Loucy (cell line): ENCODE results near the gene CTRL.

Experiments used
- H2AFZ ChIP-seq: fragments of 200-600 bp; sonication (generic); 2 replicates; pipeline ENCODE4 v1.6.0; 2016; ENCODE audit warnings: antibody characterized with exemption, mild to moderate bottlenecking, low read length, moderate library complexity
- H3F3A ChIP-seq: fragments of 200-600 bp; 2 replicates; pipeline ENCODE4 v1.6.0; 2016; ENCODE audit warnings: antibody characterized with exemption, low read depth, mild to moderate bottlenecking
- H3K27me3 ChIP-seq: fragments of 200-600 bp; sonication (generic); 2 replicates; pipeline ENCODE4 v1.6.1; 2014; ENCODE audit warnings: low read length, mild to moderate bottlenecking; ENCODE audit not compliant: insufficient read depth, poor library complexity, severe bottlenecking
- H3K36me3 ChIP-seq: fragments of 200-600 bp; sonication (generic); 2 replicates; pipeline ENCODE4 v1.6.1; 2016; ENCODE audit warnings: low read length; ENCODE audit not compliant: insufficient read depth
- H3K4me1 ChIP-seq: fragments of 200-600 bp; sonication (generic); 2 replicates; pipeline ENCODE4 v1.5.1; 2014; ENCODE audit warnings: low read length, mild to moderate bottlenecking; ENCODE audit not compliant: insufficient read depth, poor library complexity, severe bottlenecking
- H3K4me2 ChIP-seq: fragments of 200-600 bp; sonication (generic); 2 replicates; pipeline ENCODE4 v1.6.0; 2014; ENCODE audit warnings: antibody characterized with exemption, low read length, low read depth, mild to moderate bottlenecking; ENCODE audit not compliant: poor library complexity, severe bottlenecking
- H3K4me3 ChIP-seq: fragments of 200-600 bp; sonication (generic); 2 replicates; pipeline ENCODE4 v1.5.1; 2014; ENCODE audit warnings: low read length, mild to moderate bottlenecking, mixed read lengths; ENCODE audit not compliant: poor library complexity, severe bottlenecking
- H3K79me2 ChIP-seq: fragments of 200-600 bp; sonication (generic); 2 replicates; pipeline ENCODE4 v1.6.1; 2014; ENCODE audit warnings: low read length; ENCODE audit not compliant: insufficient read depth
- H3K9ac ChIP-seq: fragments of 200-600 bp; sonication (generic); 2 replicates; pipeline ENCODE4 v1.6.0; 2014; ENCODE audit warnings: mild to moderate bottlenecking, low read depth, low read length, moderate library complexity; ENCODE audit not compliant: poor library complexity, severe bottlenecking
- H3K9me2 ChIP-seq: fragments of 200-600 bp; sonication (generic); replicated peaks from 2 replicates; pipeline ENCODE4 v1.6.1; 2016; ENCODE audit warnings: low read depth, low read length, mixed read lengths
- H3K9me3 ChIP-seq: fragments of 200-600 bp; sonication (generic); 2 replicates; pipeline ENCODE4 v1.6.1; 2014; ENCODE audit warnings: mild to moderate bottlenecking, antibody characterized with exemption, low read length, low read depth; ENCODE audit not compliant: insufficient read depth
- H4K20me1 ChIP-seq: fragments of 200-600 bp; sonication (generic); 2 replicates; pipeline ENCODE4 v1.6.0; 2014; ENCODE audit warnings: antibody characterized with exemption, low read length, mild to moderate bottlenecking; ENCODE audit not compliant: insufficient read depth, poor library complexity, severe bottlenecking
- EZH2phosphoT487 ChIP-seq: fragments of 200-600 bp; IDR thresholded peaks from 2 replicates; pipeline ENCODE4 v1.6.1; 2018; ENCODE audit warnings: antibody characterized with exemption, mild to moderate bottlenecking, moderate library complexity, borderline replicate concordance
- TF ChIP-seq, protein P1 (sequence below): fragments of 200-600 bp; sonication (generic); conservative IDR thresholded peaks from 2 replicates; pipeline ENCODE4 v1.5.1; 2014; ENCODE audit warnings: mild to moderate bottlenecking, antibody characterized with exemption, low read length

Gene CTRL

DNA sequence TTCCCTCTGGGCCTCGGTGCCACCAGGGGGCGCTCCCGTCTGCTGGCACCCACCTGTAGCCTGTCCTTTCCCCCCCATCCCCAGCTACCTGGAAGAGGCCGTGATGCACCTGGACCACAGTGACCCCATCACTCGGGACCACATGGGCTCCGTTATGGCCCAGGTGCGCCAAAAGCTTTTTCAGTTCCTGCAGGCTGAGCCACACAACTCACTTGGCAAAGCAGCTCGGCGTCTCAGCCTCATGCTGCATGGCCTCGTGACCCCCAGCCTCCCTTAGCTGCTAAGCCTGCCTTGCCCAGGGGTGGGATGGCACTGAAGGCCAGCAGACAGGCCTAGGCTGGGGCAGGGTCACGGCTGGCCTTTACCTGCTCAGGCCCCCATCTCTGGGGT is 47.8 kb downstream of the CTRL start:
- H3K27me3 ChIP-seq = no peaks in the 10 kb centered on the region
- H3F3A ChIP-seq = no peaks in the 10 kb centered on the region
- no peaks in the 10 kb centered on the region for H3K9me2 ChIP-seq
- no peak overlapping the region for H3K9ac ChIP-seq
- no peak overlapping the region for H3K4me3 ChIP-seq
- no peaks in the 10 kb centered on the region for H3K9me3 ChIP-seq
- H3K4me2 ChIP-seq = no peak overlapping the region
- H3K4me1 ChIP-seq = no peaks in the 10 kb centered on the region
- H3K36me3 ChIP-seq = peaks cover 76% of the 10 kb centered on the region; the same call in 1 of the 2 replicates
- no peaks in the 10 kb centered on the region for H4K20me1 ChIP-seq
- no peaks in the 10 kb centered on the region for H3K79me2 ChIP-seq
- TF ChIP-seq, protein P1, sequence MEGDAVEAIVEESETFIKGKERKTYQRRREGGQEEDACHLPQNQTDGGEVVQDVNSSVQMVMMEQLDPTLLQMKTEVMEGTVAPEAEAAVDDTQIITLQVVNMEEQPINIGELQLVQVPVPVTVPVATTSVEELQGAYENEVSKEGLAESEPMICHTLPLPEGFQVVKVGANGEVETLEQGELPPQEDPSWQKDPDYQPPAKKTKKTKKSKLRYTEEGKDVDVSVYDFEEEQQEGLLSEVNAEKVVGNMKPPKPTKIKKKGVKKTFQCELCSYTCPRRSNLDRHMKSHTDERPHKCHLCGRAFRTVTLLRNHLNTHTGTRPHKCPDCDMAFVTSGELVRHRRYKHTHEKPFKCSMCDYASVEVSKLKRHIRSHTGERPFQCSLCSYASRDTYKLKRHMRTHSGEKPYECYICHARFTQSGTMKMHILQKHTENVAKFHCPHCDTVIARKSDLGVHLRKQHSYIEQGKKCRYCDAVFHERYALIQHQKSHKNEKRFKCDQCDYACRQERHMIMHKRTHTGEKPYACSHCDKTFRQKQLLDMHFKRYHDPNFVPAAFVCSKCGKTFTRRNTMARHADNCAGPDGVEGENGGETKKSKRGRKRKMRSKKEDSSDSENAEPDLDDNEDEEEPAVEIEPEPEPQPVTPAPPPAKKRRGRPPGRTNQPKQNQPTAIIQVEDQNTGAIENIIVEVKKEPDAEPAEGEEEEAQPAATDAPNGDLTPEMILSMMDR = peak; percentile 88
- TF ChIP-seq EZH2phosphoT487 = no peak
- no peak overlapping the region for H2AFZ ChIP-seq

- Histone ChIP-seq H3K9ac (no peak overlapping the region), H3K4me2 (no peak overlapping the region), H3K36me3 (peaks cover 82% of the 10 kb centered on the region; the same call in 1 of the 2 replicates), H3K4me3 (no peak overlapping the region), H3K79me2 (no peaks in the 10 kb centered on the region), H3K4me1 (no peaks in the 10 kb centered on the region), H2AFZ (no peak overlapping the region), H3K9me2 (no peaks in the 10 kb centered on the region), H3K27me3 (no peaks in the 10 kb centered on the region), H3F3A (no peaks in the 10 kb centered on the region), H3K9me3 (no peaks in the 10 kb centered on the region), H4K20me1 (no peaks in the 10 kb centered on the region)
- TF ChIP-seq, protein P1 = no peak
- no peak for TF ChIP-seq EZH2phosphoT487
Observed at GRCh38 chr16:67883146-67883871, 48.4 kb downstream of the CTRL start.

- Histone ChIP-seq H3K27me3 (no peaks in the 10 kb centered on the region), H2AFZ (no peak overlapping the region), H3K36me3 (peaks cover 89% of the 10 kb centered on the region; the same call in 1 of the 2 replicates), H3K9me3 (no peaks in the 10 kb centered on the region), H3K4me2 (no peak overlapping the region), H3F3A (no peaks in the 10 kb centered on the region), H3K79me2 (no peaks in the 10 kb centered on the region; the same call in 1 of the 2 replicates), H3K9me2 (no peaks in the 10 kb centered on the region), H3K4me3 (no peak overlapping the region), H3K9ac (no peak overlapping the region), H4K20me1 (no peaks in the 10 kb centered on the region), H3K4me1 (no peaks in the 10 kb centered on the region)
- no peak for TF ChIP-seq EZH2phosphoT487
Observed at GRCh38 chr16:67882374-67883145, 49.1 kb downstream of the CTRL start.
